HG03139 (cell line): Measurements from ENCODE around the gene FGF6.
"Not testable (repeated sequence)": the region's sequence is repeated elsewhere in the genome, so short reads cannot be mapped to it uniquely, and the experiment has no call there.

Source experiments
- ATAC-seq: cut with Tn5 transposase; IDR thresholded peaks from one replicate; pipeline ENCODE4 v1.9.1; 2021; ENCODE audit not compliant: unreplicated experiment

The FGF6 gene, protein sequence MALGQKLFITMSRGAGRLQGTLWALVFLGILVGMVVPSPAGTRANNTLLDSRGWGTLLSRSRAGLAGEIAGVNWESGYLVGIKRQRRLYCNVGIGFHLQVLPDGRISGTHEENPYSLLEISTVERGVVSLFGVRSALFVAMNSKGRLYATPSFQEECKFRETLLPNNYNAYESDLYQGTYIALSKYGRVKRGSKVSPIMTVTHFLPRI

DNA sequence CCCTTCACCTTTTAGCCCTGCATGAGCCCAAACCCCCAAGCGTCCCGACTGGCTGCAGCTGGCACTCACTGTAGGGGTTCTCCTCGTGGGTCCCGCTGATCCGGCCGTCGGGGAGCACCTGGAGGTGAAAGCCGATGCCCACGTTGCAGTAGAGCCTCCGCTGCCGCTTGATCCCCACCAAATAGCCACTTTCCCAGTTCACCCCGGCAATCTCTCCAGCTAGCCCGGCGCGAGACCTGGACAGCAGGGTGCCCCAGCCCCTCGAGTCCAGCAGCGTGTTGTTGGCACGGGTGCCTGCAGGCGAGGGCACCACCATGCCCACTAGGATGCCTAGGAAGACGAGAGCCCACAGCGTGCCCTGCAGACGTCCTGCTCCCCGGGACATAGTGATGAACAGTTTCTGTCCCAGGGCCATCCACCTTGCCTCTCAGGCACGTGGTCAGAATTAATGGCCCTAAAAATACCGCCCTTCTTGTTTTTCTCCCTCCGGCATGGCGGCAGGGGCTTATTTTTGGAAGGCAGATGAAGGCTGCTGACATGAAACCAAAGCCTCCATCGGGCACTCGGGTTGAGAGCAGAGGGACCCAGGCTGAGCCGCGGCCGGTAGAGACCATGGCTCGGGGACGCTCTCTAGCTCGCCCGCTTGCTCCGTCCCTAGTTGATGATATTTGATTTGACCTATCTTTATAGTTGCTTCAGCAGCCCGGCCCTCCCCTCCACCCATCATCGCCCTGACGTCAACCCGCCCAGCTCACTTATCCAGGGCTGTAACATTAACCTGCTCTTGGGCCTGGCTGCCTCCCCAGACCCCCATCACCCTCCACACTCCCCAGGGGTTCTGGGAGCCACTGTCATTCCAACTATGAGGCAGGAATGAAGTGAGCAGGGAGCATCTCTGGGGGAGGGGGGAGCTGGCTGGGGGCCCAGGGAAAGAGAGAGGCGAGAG, at the start of gene FGF6:
TSS of gene FGF6 (minus strand) at position 660 of the 946 bp plus-strand sequence. CDS start at position 415, 245 bp downstream.
- ATAC-seq: no peak

DNA sequence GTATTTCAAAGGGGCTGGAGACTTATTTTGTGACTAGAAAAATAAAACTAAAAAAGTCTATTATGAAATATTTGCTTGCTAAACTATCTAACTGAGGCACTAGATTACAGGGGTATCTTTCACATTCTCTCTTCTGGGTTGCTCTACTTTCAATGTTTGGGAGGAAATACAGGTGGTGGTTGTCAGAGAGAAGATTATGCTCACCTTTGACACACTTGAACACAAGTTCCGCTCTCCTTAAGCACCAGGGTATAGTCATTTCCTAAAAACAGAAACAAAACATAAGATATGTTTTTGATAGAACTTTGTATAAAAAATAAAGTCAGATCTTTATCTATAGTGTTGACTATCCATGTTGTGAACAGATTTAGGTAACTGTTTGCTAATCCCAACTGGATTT, 45.4 kb upstream of the FGF6 start:
- ATAC-seq: no peak

DNA sequence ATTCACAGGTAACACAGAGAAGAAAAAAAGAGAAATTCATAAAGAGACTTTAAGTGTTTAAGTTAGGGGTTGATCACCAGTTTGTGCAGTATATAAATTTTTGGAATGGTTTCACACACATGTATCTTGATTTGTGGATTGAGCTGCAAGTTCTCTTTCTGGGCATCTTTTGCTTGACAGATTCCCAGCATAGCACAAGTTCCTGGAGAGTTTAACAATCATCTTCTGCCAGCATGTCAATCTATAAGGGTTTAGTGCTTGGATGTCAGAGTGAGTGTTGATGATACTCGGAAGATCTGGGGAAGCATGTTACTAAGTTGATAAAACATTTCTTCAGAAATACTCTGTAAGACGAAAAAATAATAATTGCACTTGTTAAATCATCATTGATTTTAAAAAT, 43.9 kb upstream of the FGF6 start:
- ATAC-seq: no peak

DNA sequence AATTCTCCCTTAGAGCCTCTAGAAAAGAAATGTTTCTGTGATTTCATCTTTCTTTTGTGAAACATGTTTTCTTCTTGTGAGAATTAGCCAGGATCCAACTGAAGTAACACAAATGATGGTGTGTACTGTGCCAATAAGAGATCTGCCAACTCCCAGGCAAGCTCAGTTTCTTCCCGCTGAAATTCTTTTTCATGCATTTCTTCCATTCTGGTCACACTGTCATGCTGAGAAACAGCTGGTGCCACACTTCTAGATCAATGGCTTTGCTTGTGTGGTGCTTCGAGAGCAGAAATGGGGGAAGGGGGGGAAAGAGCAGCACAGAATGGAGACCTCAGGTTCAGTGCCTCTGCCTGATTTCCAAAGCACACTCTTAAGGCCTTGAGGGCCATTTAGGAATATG, 41.4 kb upstream of the FGF6 start:
- ATAC-seq: no peak

DNA sequence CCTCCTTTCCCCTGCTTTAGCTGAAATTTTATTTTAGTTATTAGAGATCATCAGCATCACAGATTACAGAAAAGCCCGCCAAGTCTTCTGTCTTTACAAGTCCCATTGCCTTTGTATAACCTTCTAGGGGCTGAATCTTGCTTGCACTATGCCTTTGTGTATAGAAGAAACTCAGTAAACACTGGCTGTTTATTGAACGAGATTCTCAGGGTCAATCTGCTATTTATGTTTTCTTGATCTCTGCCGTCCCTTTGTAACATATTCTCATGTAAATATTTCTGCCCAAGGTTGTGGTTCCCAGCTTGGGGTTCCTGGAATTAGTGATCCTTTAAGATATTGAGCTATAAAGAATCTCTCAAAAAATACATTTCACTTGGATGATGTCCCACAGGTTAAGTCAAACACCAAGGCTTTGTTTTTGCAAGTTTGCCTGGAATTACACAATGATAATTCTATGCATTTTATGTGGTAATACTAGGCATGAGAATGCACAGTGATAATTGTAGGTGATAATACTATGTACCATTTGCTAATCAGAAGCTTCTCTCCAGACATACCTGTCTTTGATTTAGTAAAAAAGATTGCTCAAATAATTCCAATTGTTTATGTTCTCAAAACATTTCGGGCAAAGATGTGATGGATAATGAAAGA, 40.6 kb upstream of the FGF6 start:
- ATAC-seq: no peak

DNA sequence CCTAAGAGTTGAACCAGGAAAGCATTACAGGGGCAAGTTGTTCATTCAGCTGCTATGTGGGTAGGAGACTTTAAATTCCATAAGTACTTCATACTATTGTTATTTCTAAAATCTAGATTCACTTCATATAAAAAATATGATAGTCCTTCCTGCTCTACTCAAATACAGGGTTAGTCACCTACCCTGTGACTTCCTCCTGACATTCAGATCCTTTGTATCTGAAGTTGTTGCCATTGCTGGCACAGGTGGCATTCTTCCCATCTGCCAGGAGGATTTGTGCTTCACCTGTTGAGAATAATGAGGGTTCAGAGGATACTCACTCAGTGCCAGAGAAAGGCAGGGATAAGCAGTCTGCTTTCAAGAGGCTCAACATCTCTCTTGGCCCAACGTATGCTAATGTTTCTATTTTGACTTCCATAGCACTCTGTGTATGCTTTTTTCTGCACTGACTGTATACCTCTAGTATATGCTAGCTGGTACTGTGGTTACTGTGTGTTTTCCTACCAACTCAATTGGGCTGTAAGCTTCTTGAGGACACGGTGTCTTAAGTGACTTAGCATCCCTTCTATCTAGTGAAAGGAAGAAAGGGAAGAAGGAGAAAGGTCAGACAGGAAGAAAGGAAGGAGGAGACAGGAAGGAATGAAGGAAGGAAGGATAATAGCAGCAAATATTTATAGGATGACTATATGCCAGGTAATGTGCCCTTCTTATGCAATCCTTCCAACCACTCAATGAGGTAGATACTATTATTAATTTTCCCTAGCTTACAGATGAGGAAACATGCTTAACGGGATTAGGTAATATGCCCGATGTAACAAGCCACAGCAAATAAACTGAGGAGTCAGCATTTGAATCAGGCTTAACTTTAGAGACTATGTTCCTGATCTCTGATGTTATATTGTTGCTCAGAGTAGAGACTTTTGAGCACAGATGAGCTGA, 38.5 kb upstream of the FGF6 start:
- no peak for ATAC-seq

DNA sequence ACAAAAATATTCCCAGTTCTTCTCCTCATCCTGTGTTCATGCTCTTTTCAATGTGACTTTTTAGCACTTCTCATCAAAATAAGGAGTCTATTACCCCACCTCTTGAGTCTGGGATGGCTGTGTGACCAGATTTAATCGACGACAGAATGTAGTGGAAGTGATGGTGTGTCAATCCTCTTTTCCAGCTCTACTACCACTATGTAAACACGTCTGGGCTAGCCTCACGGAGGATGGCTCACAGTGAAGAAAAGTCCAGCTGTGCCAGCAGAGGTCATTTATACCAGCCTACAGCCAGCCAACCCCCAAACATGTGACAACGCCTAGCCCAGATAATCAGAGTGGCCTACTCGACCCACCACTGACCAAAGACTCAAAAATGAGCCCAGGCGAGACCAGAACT, 37.3 kb upstream of the FGF6 start:
- ATAC-seq: no peak

DNA sequence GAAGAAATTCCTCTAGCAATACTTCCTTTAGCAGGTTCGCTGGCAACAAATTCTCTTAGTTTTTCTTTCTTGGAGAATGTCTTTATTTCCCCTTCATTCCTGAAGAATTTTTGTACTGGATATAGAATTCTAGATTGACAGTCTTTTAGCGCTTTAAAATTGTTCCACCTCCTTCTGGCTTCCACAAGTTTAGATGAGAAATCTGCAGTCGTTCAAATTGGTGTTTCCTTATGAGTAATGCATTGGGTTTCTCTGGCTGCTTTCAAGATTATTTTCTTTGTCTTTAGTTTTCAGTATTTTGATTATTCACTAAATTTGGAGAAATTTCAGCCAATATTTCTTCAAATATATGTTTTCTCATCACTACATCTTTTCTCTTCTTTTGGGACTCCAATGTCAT, 33.3 kb upstream of the FGF6 start:
- no peak for ATAC-seq

DNA sequence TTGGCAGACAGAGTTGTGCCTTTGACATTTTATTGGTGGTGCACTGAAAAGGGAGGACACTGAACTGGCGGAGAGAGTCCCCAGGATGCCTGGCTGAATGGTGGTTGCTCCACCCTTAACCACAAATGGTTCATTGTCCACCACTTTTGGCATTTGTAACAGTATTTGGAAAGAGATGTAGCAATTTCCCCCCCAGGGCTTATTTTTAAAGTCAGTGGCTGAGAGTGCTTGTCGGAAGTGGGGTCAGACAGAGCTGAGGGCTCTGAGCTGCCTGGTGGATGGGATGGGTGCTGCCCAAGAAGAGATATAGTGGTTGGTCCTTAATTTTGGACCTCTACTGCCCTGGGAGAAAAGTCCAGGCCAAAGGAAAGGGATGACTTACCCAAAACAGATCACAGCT, 31.5 kb upstream of the FGF6 start:
- no peak for ATAC-seq

DNA sequence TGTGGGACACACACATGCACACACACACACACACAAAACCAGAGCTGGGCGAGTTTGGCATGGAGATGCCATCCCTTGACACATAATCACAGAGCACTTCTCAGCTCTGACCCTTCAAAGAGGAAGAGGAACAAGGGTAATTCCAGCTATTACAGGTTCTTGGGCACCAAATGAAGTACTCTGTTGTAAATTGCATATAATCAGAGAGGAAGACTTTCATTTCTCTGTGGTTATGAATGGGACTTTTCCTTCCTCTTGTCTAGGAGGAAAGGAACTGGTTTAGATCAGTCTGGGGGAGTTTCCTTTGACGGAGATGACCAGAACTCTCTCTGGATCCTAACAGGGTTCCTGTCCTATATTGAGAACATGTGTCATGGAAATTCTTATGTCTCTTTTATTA, 26.4 kb upstream of the FGF6 start:
- no peak for ATAC-seq

DNA sequence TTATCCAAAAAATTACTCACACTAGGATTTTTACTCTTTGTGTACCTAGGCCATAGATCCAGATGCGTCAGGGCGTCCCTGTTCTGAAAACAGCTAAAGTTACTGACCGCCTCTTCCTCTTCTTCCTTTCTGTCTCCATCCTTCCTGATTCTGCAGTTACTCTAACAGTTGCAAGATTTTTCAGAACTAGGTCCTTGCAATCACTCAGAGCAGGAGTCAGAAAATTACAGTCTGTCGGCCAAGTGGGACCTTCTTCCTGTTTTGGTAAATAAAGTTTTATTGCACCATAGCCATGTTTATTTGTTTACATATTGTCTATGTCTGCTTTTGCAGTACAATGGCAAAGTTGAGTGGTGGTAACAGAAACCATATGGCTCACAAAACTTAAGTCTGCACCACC, 25.6 kb upstream of the FGF6 start:
- no peak for ATAC-seq

DNA sequence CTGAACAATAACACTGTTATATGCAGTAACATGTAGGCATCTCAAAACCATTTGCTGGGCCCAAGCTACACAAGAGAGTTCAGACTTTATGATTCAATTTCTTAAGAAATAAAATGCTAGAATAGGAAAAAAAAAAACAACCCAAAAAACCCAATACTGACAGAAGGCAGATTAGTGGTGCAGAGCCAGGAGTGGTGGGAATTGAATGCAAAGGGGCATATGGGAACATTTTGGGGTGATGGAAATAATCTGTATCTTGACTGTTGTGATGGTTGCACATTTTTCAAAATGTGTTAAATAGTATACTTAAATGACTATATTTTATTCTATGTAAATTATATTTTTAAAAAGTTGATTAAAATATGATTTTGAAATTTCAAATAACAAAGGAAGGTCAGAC, 23.4 kb upstream of the FGF6 start:
- no peak for ATAC-seq

DNA sequence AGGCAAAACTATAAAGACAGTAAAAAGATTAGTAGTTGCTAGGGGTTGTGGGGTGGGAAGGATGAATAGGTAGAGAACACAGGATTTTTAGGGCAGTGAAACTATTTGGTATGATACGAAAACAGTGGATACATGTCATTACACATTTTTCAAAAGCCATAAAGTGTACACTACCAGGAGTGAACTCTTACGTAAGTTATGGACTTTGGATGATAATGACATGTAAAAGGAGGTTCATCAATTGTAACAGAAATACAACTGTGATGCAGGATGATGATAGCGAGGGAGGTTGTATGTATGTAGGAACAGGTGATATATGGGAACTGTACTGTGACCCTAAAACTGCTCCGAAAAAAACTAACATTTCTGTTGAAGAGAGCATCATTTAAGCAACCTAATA, 15.1 kb upstream of the FGF6 start:
- ATAC-seq: no peak

DNA sequence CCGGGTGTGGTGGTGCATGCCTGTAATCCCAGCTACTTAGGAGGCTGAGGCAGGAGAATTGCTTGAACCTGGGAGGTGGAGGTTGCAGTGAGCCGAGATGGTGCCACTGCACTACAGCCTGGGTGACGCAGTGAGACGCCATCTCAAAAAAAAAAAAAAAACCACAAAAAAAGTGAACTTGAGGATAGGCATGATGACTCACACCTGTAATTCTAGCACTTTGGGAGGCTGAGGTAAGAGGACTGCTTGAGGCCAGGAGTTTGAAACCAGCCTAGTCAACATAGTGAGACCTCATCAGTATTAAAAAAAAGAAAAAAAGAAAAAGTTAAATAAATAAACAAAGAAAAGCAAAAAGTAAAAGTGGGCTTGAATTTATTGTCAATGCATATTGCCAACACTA, 10.2 kb upstream of the FGF6 start:
- not testable (repeated sequence) for ATAC-seq

DNA sequence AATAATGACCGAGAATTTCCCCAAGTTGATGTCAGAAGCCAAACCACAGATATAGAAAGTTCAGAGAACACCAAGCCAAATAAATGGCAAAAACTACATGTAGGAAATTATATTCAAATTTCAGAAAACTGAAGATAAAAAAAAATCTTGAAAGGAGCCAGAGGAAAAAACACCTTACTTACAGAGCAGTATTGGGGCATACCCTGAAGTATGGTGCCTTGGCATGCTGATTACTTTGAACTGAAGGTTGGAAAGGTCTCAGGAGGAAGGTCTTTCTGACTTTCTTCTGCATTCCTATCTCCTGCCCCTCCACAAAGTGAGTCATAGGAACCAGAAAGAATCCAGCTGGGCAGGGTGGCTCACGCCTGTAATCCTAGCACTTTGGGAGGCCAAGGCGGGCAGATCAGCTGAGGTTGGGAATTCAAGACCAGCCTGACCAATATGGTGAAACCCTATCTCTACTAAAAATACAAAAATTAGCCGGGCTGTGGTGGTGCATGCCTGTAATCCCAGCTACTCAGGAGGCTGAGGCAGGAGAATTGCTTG, 8.8 kb upstream of the FGF6 start:
- no peak for ATAC-seq

DNA sequence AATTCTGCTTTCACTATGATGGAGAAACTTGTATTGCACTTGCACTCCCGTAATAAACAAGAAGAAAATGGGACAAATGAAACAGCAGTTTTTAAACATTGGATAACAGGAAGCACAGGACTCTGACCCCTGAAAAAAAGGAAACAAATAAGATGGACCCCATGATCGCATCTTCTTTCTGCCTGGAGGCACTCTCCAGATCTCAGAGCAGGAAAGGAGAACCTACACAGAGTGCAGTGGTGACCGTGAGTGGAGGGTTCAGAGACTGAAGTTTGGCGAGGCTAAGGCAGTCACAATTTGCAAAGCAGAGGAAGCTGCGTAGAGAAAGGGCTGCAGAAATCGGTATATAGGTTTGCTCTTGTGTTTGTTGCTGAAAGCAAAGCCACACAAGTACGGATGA, 6.1 kb upstream of the FGF6 start:
- no peak for ATAC-seq

DNA sequence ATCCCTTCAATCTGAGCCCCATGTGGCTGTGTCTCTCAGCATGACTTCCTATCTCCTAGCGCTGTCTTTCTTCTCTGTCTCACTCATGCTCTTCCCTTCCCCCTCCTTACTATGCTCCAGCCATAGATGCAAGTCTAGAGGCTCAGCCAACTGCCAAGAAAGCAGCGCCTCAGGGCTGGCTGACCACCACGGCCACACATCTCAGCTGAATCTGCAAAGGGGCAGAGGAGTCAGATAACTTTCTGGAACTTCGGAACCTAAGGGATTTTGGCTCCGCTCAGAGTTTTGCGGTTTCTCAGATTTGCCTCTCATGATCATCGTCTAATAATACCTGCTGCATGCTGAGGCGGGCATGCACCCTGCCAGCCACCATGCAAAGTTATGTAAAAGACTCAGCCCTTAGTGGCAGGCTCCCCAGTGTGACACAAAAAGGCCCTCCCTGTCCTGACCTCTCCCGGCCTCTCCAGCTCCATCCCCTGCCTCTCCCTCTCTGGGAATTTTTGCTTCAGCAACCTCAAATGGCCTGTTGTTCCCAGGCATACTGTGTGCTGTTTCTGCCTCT, 5.0 kb upstream of the FGF6 start:
- no peak for ATAC-seq

DNA sequence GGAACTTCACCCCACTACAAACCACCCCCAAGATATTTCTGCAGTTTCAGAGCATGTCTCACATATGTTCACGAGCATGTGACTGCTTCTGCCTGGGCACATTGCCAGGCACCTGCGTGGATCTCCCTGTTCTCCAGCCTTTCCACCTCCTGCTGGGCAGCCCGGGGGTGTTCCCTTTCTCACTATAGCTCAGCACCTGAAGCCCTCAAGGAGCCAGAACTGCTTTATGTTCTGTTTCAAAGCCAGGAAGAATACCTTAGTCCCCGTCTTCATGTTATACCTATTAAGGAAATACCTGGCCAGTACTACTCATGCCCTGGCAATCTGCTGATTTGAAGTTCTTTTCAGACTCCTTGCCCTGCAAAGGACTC, 4.2 kb upstream of the FGF6 start:
- no peak for ATAC-seq

DNA sequence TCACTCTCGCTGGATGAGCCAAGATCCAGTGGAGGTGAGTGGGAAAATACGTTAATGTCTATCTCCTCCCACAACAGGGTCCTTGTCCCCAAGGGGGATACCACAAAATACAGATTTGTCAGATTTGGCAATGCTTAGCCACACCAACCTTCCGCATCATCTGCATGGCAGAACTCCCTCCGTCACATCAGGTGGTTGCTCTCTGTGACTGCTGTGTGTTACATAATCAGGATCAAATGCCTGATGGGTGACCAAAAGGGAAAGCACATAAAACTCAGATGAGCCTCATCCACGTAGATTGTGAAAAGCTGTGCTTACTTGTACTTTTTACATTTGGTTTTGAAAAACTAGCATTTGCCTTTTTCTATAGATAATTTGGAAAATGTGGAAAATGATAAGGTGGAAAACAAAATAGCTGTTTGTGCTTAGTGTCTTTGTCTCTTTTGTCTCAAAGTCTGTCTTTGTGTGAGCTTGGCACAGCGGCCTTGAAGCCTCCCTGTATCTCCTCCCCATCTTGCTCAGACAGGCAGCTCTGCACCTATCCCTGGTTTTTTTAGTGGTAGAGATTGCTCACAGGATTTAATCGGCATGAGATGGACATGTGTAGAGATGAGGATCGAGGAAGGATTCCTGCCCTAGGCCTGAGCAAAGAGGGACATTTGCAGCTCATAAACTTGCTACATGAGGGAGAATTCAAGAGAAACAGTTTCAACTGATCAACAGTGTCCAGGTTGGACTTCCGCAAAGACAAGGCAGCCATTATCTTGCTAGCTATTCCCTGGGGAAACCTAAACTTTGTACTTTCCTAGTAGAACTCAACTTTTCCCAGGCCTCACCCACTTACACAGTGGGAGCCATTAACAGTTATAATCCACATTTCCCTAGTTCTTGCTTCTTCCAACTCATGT, 3.6 kb upstream of the FGF6 start:
- ATAC-seq: no peak
